ENCODE data around the gene CPB2.

Gene CPB2

DNA sequence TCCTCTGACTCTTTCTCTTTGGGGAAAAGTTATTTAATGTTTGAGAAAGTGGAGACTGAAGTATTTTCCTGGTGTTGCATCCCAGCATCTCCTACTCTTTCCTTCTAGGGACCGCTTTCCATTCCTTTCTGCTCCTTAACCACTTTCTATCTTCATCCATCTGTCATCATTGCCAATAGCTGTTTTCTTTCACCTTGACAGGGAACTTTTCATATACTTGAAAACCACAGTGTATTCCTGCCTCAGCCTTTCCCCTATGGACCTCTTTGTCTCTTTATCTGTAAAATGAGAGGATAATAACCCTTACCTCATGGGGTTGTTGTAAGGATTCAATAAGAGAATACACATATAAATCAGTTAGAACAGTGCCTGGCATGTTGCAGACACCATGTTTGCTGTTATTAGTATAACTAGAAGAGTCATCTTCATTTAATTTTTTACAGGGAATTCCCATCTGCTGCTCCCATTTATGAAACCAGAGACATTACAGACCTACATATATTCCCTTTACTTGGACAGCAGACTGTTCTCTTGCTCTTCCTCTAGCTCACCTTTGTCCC lies 45.4 kb upstream of the CPB2 start:
- Histone ChIP-seq H3K4me1 (ENCODE audit: insufficient read depth, low read length, poor library complexity, severe bottlenecking) (no peaks in the 10 kb centered on the region), H3F3A (ENCODE audit: low read depth) (no peaks in the 10 kb centered on the region), H3K9me2 (replicated peaks; ENCODE audit: low read depth, low read length) (no peaks in the 10 kb centered on the region), H3K9me3 (ENCODE audit: insufficient read depth, low read depth, low read length) (no peaks in the 10 kb centered on the region), H3K27me3 (ENCODE audit: insufficient read depth, low read length, poor library complexity, severe bottlenecking) (no peaks in the 10 kb centered on the region), H3K4me3 (ENCODE audit: low read length, poor library complexity, severe bottlenecking) (no peak overlapping the region), H4K20me1 (ENCODE audit: insufficient read depth, low read length, poor library complexity, severe bottlenecking) (peaks cover 6% of the 10 kb centered on the region), H3K79me2 (ENCODE audit: insufficient read depth, low read length) (peaks cover 10% of the 10 kb centered on the region), H3K36me3 (ENCODE audit: insufficient read depth, low read length) (peaks cover 97% of the 10 kb centered on the region), H3K9ac (ENCODE audit: low read depth, low read length, poor library complexity, severe bottlenecking) (no peak overlapping the region), H3K4me2 (ENCODE audit: low read depth, low read length, poor library complexity, severe bottlenecking) (no peak overlapping the region), H2AFZ (ENCODE audit: low read length) (no peak overlapping the region)
- no peak for TF ChIP-seq EZH2phosphoT487 (IDR thresholded peaks at IDR 0.05; ENCODE audit: borderline replicate concordance)
- TF ChIP-seq, protein P1, sequence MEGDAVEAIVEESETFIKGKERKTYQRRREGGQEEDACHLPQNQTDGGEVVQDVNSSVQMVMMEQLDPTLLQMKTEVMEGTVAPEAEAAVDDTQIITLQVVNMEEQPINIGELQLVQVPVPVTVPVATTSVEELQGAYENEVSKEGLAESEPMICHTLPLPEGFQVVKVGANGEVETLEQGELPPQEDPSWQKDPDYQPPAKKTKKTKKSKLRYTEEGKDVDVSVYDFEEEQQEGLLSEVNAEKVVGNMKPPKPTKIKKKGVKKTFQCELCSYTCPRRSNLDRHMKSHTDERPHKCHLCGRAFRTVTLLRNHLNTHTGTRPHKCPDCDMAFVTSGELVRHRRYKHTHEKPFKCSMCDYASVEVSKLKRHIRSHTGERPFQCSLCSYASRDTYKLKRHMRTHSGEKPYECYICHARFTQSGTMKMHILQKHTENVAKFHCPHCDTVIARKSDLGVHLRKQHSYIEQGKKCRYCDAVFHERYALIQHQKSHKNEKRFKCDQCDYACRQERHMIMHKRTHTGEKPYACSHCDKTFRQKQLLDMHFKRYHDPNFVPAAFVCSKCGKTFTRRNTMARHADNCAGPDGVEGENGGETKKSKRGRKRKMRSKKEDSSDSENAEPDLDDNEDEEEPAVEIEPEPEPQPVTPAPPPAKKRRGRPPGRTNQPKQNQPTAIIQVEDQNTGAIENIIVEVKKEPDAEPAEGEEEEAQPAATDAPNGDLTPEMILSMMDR (conservative IDR thresholded peaks at IDR 0.05; ENCODE audit: low read length): no peak

DNA sequence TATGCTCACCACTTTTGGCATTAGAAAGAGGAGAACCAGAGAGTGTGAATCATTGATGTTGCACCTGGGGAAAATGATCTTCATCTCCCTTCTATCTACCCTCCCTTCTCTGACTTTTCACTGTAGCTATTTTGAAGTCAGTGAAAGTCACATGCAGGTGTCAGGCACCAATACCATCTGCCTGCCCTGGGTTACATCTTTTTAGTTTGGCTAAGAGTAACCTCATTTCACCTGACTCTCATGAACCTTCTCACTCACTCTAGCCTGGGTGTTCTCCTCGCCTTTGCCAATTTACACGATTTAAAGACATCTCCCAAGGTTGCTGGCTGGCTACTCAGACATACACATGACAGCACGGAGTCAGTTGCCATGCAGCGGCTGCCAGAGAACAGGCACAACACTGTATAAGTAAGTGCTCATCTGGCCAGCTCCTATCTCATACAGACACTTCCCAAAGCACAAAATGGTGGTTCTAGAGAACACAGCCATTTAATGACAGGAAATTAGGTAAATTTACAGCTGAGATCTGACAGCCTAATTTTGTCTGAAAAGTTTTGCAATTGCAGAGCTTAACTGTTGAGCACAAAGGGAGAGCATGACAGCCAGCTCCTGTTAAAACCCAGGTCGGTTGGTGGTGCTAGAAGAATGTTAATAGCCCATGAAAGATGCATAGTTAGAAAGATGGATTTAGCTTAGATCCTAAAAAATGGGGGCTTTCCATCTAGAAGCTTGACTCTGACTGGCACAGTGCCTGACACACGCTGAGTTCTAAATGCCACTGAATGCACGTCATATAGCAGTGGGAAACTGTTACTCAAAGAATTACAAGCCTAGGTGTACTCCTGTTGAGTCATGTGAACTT lies 44.7 kb upstream of the CPB2 start:
- Histone ChIP-seq H3K36me3 (ENCODE audit: insufficient read depth, low read length) (peaks cover 97% of the 10 kb centered on the region), H2AFZ (ENCODE audit: low read length) (no peak overlapping the region), H3K4me2 (ENCODE audit: low read depth, low read length, poor library complexity, severe bottlenecking) (no peak overlapping the region)

DNA sequence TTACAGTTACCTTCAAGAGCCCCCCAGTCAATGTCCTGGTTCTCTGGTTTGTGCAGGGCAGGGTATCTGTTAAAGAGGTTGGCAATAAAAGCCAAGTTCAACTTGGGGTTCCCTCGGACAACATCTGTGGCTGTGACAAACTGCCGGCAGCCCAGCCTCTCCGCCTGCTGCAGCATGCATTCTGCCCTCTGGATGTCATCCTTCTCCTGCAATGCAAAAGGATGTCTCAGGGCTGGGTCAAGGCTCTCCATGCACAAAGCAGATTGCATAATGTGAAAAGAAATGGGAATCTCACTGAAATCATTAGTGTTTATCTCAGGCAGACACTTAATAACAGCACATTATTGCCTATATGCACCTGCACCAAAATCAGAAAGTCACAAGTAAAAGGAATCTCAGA lies 42.1 kb upstream of the CPB2 start:
- no peaks in the 10 kb centered on the region for H3K27me3 ChIP-seq (ENCODE audit: insufficient read depth, low read length, poor library complexity, severe bottlenecking)
- no peak overlapping the region for H3K4me2 ChIP-seq (ENCODE audit: low read depth, low read length, poor library complexity, severe bottlenecking)
- no peaks in the 10 kb centered on the region for H4K20me1 ChIP-seq (ENCODE audit: insufficient read depth, low read length, poor library complexity, severe bottlenecking)
- no peaks in the 10 kb centered on the region for H3K9me3 ChIP-seq (ENCODE audit: insufficient read depth, low read depth, low read length)
- no peaks in the 10 kb centered on the region for H3K4me1 ChIP-seq (ENCODE audit: insufficient read depth, low read length, poor library complexity, severe bottlenecking)
- no peak for TF ChIP-seq EZH2phosphoT487 (IDR thresholded peaks at IDR 0.05; ENCODE audit: borderline replicate concordance)
- TF ChIP-seq, protein P1 (conservative IDR thresholded peaks at IDR 0.05; ENCODE audit: low read length): peak; percentile 22; the same call in 1 of the 2 replicates
- H3F3A ChIP-seq (ENCODE audit: low read depth): no peaks in the 10 kb centered on the region
- H3K36me3 ChIP-seq (ENCODE audit: insufficient read depth, low read length): peaks cover 96% of the 10 kb centered on the region
- H3K4me3 ChIP-seq (ENCODE audit: low read length, poor library complexity, severe bottlenecking): no peak overlapping the region
- H3K9ac ChIP-seq (ENCODE audit: low read depth, low read length, poor library complexity, severe bottlenecking): no peak overlapping the region
- no peaks in the 10 kb centered on the region for H3K9me2 ChIP-seq (replicated peaks; ENCODE audit: low read depth, low read length)
- H2AFZ ChIP-seq (ENCODE audit: low read length): no peak overlapping the region
- H3K79me2 ChIP-seq (ENCODE audit: insufficient read depth, low read length): no peaks in the 10 kb centered on the region

More for the DNA sequence above, 44.7 kb upstream of the CPB2 start:
- Histone ChIP-seq H3K9me2 (replicated peaks; ENCODE audit: low read depth, low read length) (no peaks in the 10 kb centered on the region), H3K4me1 (ENCODE audit: insufficient read depth, low read length, poor library complexity, severe bottlenecking) (no peaks in the 10 kb centered on the region), H3K9me3 (ENCODE audit: insufficient read depth, low read depth, low read length) (no peaks in the 10 kb centered on the region), H3K27me3 (ENCODE audit: insufficient read depth, low read length, poor library complexity, severe bottlenecking) (no peaks in the 10 kb centered on the region), H3K9ac (ENCODE audit: low read depth, low read length, poor library complexity, severe bottlenecking) (no peak overlapping the region), H3K4me3 (ENCODE audit: low read length, poor library complexity, severe bottlenecking) (no peak overlapping the region), H3K79me2 (ENCODE audit: insufficient read depth, low read length) (peaks cover 6% of the 10 kb centered on the region), H4K20me1 (ENCODE audit: insufficient read depth, low read length, poor library complexity, severe bottlenecking) (peaks cover 6% of the 10 kb centered on the region), H3F3A (ENCODE audit: low read depth) (no peaks in the 10 kb centered on the region)
- TF ChIP-seq, protein P1 (conservative IDR thresholded peaks at IDR 0.05; ENCODE audit: low read length): no peak
- TF ChIP-seq EZH2phosphoT487 (IDR thresholded peaks at IDR 0.05; ENCODE audit: borderline replicate concordance): no peak

All from Loucy (cell line).